Mesenchymal stem cell (in vitro differentiated cells and primary cell): Measurements from ENCODE around the gene PLXNB1.
A peak's percentile ranks its signal among the peaks of the same experiment; 100 is the strongest.

ENCODE experiments used
- DNase-seq: peaks from one replicate; pipeline ENCODE4 v3.0.0-alpha.2; 2013
- H2AFZ ChIP-seq: one replicate; pipeline ENCODE4 v1.6.1; 2013; ENCODE audit warnings: low read depth, mild to moderate bottlenecking, control low read depth, inconsistent platforms, low read length, moderate library complexity
- H2AK5ac ChIP-seq: 2 replicates; pipeline ENCODE4 v1.6.1; 2013; ENCODE audit warnings: low read length, moderate library complexity, mild to moderate bottlenecking, inconsistent platforms; ENCODE audit not compliant: severe bottlenecking
- H2BK120ac ChIP-seq: one replicate; pipeline ENCODE4 v1.6.1; 2013; ENCODE audit warnings: low read depth, mild to moderate bottlenecking, inconsistent platforms, low read length, moderate library complexity
- H2BK12ac ChIP-seq, 2 experiments: one replicate each; pipeline ENCODE4 v1.6.1; 2013; ENCODE audit warnings: inconsistent platforms in 2 of 2, low read length in 2 of 2, mild to moderate bottlenecking in 2 of 2, moderate library complexity in 2 of 2, control low read depth in 1 of 2
- H2BK15ac ChIP-seq: one replicate; pipeline ENCODE4 v1.6.1; 2013; ENCODE audit warnings: mild to moderate bottlenecking, low read depth, inconsistent platforms; ENCODE audit not compliant: poor library complexity, severe bottlenecking
- H2BK5ac ChIP-seq: 2 replicates; pipeline ENCODE4 v1.6.1; 2013; ENCODE audit warnings: low read depth, mild to moderate bottlenecking, low read length, control low read depth, inconsistent platforms; ENCODE audit not compliant: poor library complexity, severe bottlenecking
- H3K14ac ChIP-seq, 2 experiments: one replicate each; pipeline ENCODE4 v1.6.1; 2013; ENCODE audit warnings: inconsistent platforms in 2 of 2, low read length in 2 of 2, control low read depth in 1 of 2, mild to moderate bottlenecking in 1 of 2, moderate library complexity in 1 of 2
- H3K18ac ChIP-seq, 2 experiments: one replicate each; pipeline ENCODE4 v1.6.1; 2013; ENCODE audit warnings: inconsistent platforms in 2 of 2, low read length in 2 of 2, control low read depth in 1 of 2, low read depth in 1 of 2, mild to moderate bottlenecking in 1 of 2
- H3K23ac ChIP-seq, 2 experiments: one replicate each; pipeline ENCODE4 v1.6.1; 2013; ENCODE audit warnings: inconsistent platforms in 2 of 2, low read length in 2 of 2, mild to moderate bottlenecking in 2 of 2, moderate library complexity in 2 of 2, control low read depth in 1 of 2
- H3K27ac ChIP-seq: 2 replicates; pipeline ENCODE4 v1.5.1; 2013; ENCODE audit warnings: mild to moderate bottlenecking, moderate library complexity, low read length, control low read depth, inconsistent platforms; ENCODE audit not compliant: poor library complexity, severe bottlenecking
- H3K27me3 ChIP-seq, 2 experiments: 2 replicates each; pipeline versions ENCODE4 v1.6.1 to v1.7.0; 2013; ENCODE audit warnings: low read length in 2 of 2, mild to moderate bottlenecking in 2 of 2, moderate library complexity in 2 of 2, control low read depth in 1 of 2, inconsistent platforms in 1 of 2; ENCODE audit not compliant: control insufficient read depth in 1 of 2, insufficient read depth in 1 of 2
- H3K36me3 ChIP-seq, 2 experiments: 2 replicates each; pipeline versions ENCODE4 v1.6.1 to v1.7.0; 2013; ENCODE audit warnings: low read length in 2 of 2, control low read depth in 1 of 2, inconsistent platforms in 1 of 2, low read depth in 1 of 2, mild to moderate bottlenecking in 1 of 2; ENCODE audit not compliant: insufficient read depth in 2 of 2, control insufficient read depth in 1 of 2
- H3K4ac ChIP-seq, 2 experiments: one replicate each; pipeline ENCODE4 v1.6.1; 2013; ENCODE audit warnings: inconsistent platforms in 2 of 2, low read length in 2 of 2, mild to moderate bottlenecking in 2 of 2, moderate library complexity in 2 of 2, control low read depth in 1 of 2, low read depth in 1 of 2
- H3K4me1 ChIP-seq: 2 replicates; pipeline ENCODE4 v1.6.1; 2013; ENCODE audit warnings: low read depth, low read length, control low read depth; ENCODE audit not compliant: control insufficient read depth, insufficient read depth
- H3K4me2 ChIP-seq: 2 replicates; pipeline ENCODE4 v1.6.1; 2013; ENCODE audit warnings: low read length, mild to moderate bottlenecking, inconsistent platforms; ENCODE audit not compliant: poor library complexity, severe bottlenecking
- H3K4me3 ChIP-seq, 2 experiments: 2 replicates each; pipeline versions ENCODE4 v1.5.1 to v1.7.0; 2013; ENCODE audit warnings: low read length in 2 of 2, mild to moderate bottlenecking in 2 of 2, control low read depth in 1 of 2, low read depth in 1 of 2; ENCODE audit not compliant: insufficient read depth in 1 of 2
- H3K79me1 ChIP-seq: replicated peaks from 2 replicates; pipeline ENCODE4 v1.6.1; 2013; ENCODE audit warnings: mild to moderate bottlenecking, control low read depth, low read length, inconsistent platforms; ENCODE audit not compliant: poor library complexity, severe bottlenecking
- H3K9ac ChIP-seq: 2 replicates; pipeline ENCODE4 v1.7.0; 2013; ENCODE audit warnings: mild to moderate bottlenecking, low read length, moderate library complexity
- H3K9me3 ChIP-seq: 2 replicates; pipeline ENCODE4 v1.7.0; 2013; ENCODE audit warnings: mild to moderate bottlenecking, low read length; ENCODE audit not compliant: control insufficient read depth
- H4K8ac ChIP-seq: one replicate; pipeline ENCODE4 v1.6.1; 2013; ENCODE audit warnings: inconsistent platforms, mild to moderate bottlenecking, low read length, moderate library complexity
- H4K91ac ChIP-seq: one replicate; pipeline ENCODE4 v1.6.1; 2013; ENCODE audit warnings: mild to moderate bottlenecking, low read length, inconsistent platforms
- WGBS: methylation state at CpG from one replicate; pipeline ENCODE4 v1.1.7; 2013; ENCODE audit warnings: mixed read lengths; 5-methylcytosine and 5-hydroxymethylcytosine counted together

Gene PLXNB1

DNA sequence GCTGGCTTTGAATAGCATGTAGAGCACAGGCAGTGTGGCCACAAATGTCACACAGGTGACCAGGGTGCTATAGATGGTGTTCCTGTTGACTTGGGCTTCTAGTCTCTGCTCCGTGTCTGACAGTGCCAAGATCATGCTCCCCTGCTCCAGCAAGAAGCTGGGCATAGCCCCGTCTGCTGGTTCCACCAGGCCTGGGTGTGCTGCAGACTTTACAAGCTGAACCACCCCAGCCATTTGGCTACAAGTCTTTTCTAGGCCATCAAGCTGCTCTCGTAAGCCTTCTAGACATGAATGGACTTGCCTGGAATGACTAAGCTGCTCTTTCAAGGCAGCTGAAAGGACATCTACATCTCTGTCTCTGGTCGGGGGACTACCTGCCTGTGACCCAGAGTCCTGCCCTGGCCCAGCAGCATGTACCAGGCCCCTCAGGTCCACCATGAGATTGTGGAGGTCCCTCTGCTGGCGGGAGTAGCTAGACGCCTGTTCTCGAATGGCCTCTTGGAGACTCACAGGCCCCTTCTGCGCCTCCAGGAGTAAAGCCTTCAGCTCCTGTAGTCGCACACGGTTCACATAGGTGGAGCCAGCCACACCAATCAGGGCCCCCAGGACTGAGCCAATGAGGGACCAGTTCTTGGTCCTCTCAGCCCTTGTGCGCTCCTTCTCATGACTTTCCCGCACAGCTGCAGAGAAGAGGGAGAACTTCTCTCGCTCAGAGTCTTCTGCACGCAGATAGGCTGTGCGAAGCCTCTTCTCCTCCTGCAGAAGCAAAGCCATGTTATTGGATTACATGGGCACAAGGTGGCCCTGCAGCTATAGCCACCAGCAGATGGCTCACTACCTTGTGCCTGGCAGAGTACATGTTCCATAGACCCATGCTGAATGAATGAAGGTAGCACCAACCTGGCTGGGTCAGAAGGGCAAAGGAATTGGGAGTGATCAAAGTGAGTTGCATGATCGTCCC, 2.8 kb upstream of the PLXNB1 start:
- H3K4me3 ChIP-seq: peak overlapping the region in 1 of 2 experiments; percentile 72
- no peak overlapping the region for H3K4me2 ChIP-seq
- no peak overlapping the region for H2BK15ac ChIP-seq
- peaks cover 24 to 29% of the 10 kb centered on the region in 2 experiments for H3K36me3 ChIP-seq
- H3K27me3 ChIP-seq: no peaks in the 10 kb centered on the region
- no peak overlapping the region for H3K27ac ChIP-seq
- H3K79me1 ChIP-seq: peaks cover 14% of the 10 kb centered on the region
- no peaks in the 10 kb centered on the region for H3K9me3 ChIP-seq
- H3K18ac ChIP-seq: no peak overlapping the region
- no peak for DNase-seq
- H3K14ac ChIP-seq: no peak overlapping the region
- H2BK5ac ChIP-seq: no peak overlapping the region
- no peak overlapping the region for H2AFZ ChIP-seq
- H2AK5ac ChIP-seq: peak overlapping the region; percentile 36
- 87% methylated on average over 16 of the region's 16 CpGs for WGBS
- H3K9ac ChIP-seq: peak overlapping the region; percentile 72
- no peak overlapping the region for H3K4ac ChIP-seq
- peaks cover 36% of the 10 kb centered on the region for H3K4me1 ChIP-seq
- no peak overlapping the region for H3K23ac ChIP-seq
- no peak overlapping the region for H2BK120ac ChIP-seq
- H4K8ac ChIP-seq: peak overlapping the region; percentile 8
- peak overlapping the region; percentile 23 for H4K91ac ChIP-seq
- H2BK12ac ChIP-seq: no peak overlapping the region

- peaks cover 24 to 29% of the 10 kb centered on the region in 2 experiments for H3K36me3 ChIP-seq
- no peak overlapping the region for H3K4me3 ChIP-seq
- no peak overlapping the region for H2BK12ac ChIP-seq
- no peak overlapping the region for H3K14ac ChIP-seq
- peaks cover 25% of the 10 kb centered on the region for H3K79me1 ChIP-seq
- H3K4me2 ChIP-seq: no peak overlapping the region
- H3K23ac ChIP-seq: no peak overlapping the region
- H3K27me3 ChIP-seq: no peaks in the 10 kb centered on the region
- H2BK120ac ChIP-seq: no peak overlapping the region
- peak overlapping the region; percentile 17 for H3K9ac ChIP-seq
- no peaks in the 10 kb centered on the region for H3K9me3 ChIP-seq
- no peak overlapping the region for H3K18ac ChIP-seq
- no peak overlapping the region for H3K27ac ChIP-seq
- no peak overlapping the region for H4K91ac ChIP-seq
- no peak overlapping the region for H2BK5ac ChIP-seq
- H3K4me1 ChIP-seq: peaks cover 48% of the 10 kb centered on the region
- no peak overlapping the region for H2BK15ac ChIP-seq
- H4K8ac ChIP-seq: no peak overlapping the region
- H2AK5ac ChIP-seq: peak overlapping the region; percentile 20
- H2AFZ ChIP-seq: no peak overlapping the region
- H3K4ac ChIP-seq: no peak overlapping the region
- WGBS: 95% methylated on average over 8 of the region's 8 CpGs
- DNase-seq: no peak
Observed at GRCh38 chr3:48431224-48432029, 1.5 kb upstream of the PLXNB1 start.

- H3K9ac ChIP-seq: peak overlapping the region; percentile 23
- no peak overlapping the region for H4K8ac ChIP-seq
- no peaks in the 10 kb centered on the region for H3K27me3 ChIP-seq
- H2BK12ac ChIP-seq: no peak overlapping the region
- 100% methylated on average over 1 of the region's 1 CpG for WGBS
- H3K4ac ChIP-seq: no peak overlapping the region
- no peak overlapping the region for H4K91ac ChIP-seq
- peaks cover 24 to 29% of the 10 kb centered on the region in 2 experiments for H3K36me3 ChIP-seq
- no peak overlapping the region for H3K4me3 ChIP-seq
- no peaks in the 10 kb centered on the region for H3K9me3 ChIP-seq
- H3K4me1 ChIP-seq: peaks cover 55% of the 10 kb centered on the region
- no peak overlapping the region for H2AK5ac ChIP-seq
- H3K14ac ChIP-seq: no peak overlapping the region
- DNase-seq: no peak
- no peak overlapping the region for H2AFZ ChIP-seq
- no peak overlapping the region for H2BK5ac ChIP-seq
- no peak overlapping the region for H2BK120ac ChIP-seq
- H3K18ac ChIP-seq: no peak overlapping the region
- H3K79me1 ChIP-seq: peaks cover 31% of the 10 kb centered on the region
- no peak overlapping the region for H3K4me2 ChIP-seq
- no peak overlapping the region for H3K27ac ChIP-seq
- no peak overlapping the region for H2BK15ac ChIP-seq
- H3K23ac ChIP-seq: no peak overlapping the region
Observed at GRCh38 chr3:48430708-48431101, 819 bp upstream of the PLXNB1 start.
